ENCODE results near the gene DCLRE1A.
A peak's percentile ranks its signal among the peaks of the same experiment; 100 is the strongest.

The DCLRE1A gene

DNA sequence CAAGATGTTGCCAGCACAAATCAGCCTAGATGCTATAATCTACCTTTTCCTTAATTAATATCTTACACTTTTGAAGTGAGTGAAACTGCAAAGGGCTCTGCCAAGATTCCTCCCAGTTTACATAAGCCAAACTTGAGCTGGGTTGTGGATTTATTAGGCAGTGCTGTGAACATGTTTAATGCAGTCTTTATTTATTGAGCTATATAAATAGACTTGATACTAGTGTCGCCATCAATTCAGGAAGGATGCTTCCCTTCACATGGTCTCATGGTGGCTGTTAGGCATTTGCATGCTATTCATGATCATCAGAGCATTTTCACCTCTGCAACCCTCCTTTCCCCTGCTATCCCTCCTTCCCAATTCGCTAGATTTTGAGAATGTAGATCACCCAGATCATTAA is 62.2 kb downstream of the DCLRE1A start:
- H3K4me3 ChIP-seq (replicated peaks; ENCODE audit: insufficient read depth, low read length), result no peak overlapping the region
- H3K27ac ChIP-seq (replicated peaks), result no peak overlapping the region
- TF ChIP-seq, protein P1, sequence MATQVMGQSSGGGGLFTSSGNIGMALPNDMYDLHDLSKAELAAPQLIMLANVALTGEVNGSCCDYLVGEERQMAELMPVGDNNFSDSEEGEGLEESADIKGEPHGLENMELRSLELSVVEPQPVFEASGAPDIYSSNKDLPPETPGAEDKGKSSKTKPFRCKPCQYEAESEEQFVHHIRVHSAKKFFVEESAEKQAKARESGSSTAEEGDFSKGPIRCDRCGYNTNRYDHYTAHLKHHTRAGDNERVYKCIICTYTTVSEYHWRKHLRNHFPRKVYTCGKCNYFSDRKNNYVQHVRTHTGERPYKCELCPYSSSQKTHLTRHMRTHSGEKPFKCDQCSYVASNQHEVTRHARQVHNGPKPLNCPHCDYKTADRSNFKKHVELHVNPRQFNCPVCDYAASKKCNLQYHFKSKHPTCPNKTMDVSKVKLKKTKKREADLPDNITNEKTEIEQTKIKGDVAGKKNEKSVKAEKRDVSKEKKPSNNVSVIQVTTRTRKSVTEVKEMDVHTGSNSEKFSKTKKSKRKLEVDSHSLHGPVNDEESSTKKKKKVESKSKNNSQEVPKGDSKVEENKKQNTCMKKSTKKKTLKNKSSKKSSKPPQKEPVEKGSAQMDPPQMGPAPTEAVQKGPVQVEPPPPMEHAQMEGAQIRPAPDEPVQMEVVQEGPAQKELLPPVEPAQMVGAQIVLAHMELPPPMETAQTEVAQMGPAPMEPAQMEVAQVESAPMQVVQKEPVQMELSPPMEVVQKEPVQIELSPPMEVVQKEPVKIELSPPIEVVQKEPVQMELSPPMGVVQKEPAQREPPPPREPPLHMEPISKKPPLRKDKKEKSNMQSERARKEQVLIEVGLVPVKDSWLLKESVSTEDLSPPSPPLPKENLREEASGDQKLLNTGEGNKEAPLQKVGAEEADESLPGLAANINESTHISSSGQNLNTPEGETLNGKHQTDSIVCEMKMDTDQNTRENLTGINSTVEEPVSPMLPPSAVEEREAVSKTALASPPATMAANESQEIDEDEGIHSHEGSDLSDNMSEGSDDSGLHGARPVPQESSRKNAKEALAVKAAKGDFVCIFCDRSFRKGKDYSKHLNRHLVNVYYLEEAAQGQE (IDR thresholded peaks at IDR 0.05; ENCODE audit: insufficient replicate concordance, low read depth), result no peak
- no peak for TF ChIP-seq GABPA (IDR thresholded peaks at IDR 0.05; ENCODE audit: low read depth)
- no peak for TF ChIP-seq SPI1 (IDR thresholded peaks at IDR 0.05; ENCODE audit: borderline replicate concordance, low read depth)
- TF ChIP-seq POLR2AphosphoS5 (IDR thresholded peaks at IDR 0.05; ENCODE audit: low read depth), result no peak
- TF ChIP-seq, protein P2, sequence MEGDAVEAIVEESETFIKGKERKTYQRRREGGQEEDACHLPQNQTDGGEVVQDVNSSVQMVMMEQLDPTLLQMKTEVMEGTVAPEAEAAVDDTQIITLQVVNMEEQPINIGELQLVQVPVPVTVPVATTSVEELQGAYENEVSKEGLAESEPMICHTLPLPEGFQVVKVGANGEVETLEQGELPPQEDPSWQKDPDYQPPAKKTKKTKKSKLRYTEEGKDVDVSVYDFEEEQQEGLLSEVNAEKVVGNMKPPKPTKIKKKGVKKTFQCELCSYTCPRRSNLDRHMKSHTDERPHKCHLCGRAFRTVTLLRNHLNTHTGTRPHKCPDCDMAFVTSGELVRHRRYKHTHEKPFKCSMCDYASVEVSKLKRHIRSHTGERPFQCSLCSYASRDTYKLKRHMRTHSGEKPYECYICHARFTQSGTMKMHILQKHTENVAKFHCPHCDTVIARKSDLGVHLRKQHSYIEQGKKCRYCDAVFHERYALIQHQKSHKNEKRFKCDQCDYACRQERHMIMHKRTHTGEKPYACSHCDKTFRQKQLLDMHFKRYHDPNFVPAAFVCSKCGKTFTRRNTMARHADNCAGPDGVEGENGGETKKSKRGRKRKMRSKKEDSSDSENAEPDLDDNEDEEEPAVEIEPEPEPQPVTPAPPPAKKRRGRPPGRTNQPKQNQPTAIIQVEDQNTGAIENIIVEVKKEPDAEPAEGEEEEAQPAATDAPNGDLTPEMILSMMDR (IDR thresholded peaks at IDR 0.05; ENCODE audit: insufficient read depth, low read length), result no peak
- H3K27me3 ChIP-seq (ENCODE audit: insufficient read depth, poor library complexity, severe bottlenecking), result peaks cover 4% of the 10 kb centered on the region
- DNase-seq (ENCODE audit: low read depth in 1 of 2, low spot score in 1 of 2), result no peak

DNA sequence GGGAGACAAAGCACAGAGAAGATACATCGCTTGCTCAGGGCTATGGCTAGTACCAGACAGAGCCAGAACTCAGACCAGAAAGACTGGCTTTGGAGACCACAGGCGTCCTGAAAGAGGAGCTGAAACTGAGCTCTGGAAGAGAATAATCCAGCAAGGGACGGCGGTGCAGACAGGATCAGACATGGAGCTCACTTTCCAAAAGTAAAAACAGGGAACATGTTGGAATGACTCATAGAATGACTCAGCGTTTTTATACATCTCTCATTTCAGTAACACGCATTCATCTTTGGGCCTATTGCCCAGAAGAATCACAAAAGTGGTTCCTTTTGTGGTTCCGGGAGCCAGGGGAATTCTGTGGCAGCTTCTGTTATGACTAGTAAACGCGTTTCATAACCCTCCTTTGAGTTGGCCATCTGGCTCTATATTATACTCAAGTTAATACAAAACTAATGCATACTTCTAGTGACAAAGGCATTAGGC is 65.2 kb downstream of the DCLRE1A start:
- no peak overlapping the region for H3K27ac ChIP-seq (replicated peaks)
- peaks cover 4% of the 10 kb centered on the region for H3K27me3 ChIP-seq (ENCODE audit: insufficient read depth, poor library complexity, severe bottlenecking)
- DNase-seq (ENCODE audit: low read depth in 1 of 2, low spot score in 1 of 2), result peak in 1 of 2 experiments; percentile 15
- no peak overlapping the region for H3K4me3 ChIP-seq (replicated peaks; ENCODE audit: insufficient read depth, low read length)
- TF ChIP-seq GABPA (IDR thresholded peaks at IDR 0.05; ENCODE audit: low read depth) (no peak), SPI1 (IDR thresholded peaks at IDR 0.05; ENCODE audit: borderline replicate concordance, low read depth) (no peak), POLR2AphosphoS5 (IDR thresholded peaks at IDR 0.05; ENCODE audit: low read depth) (no peak)
- TF ChIP-seq, protein P2 (IDR thresholded peaks at IDR 0.05; ENCODE audit: insufficient read depth, low read length), result no peak
- TF ChIP-seq, protein P1 (IDR thresholded peaks at IDR 0.05; ENCODE audit: insufficient replicate concordance, low read depth), result no peak
